ENCODE measurements around the gene TRIM71.

DNA sequence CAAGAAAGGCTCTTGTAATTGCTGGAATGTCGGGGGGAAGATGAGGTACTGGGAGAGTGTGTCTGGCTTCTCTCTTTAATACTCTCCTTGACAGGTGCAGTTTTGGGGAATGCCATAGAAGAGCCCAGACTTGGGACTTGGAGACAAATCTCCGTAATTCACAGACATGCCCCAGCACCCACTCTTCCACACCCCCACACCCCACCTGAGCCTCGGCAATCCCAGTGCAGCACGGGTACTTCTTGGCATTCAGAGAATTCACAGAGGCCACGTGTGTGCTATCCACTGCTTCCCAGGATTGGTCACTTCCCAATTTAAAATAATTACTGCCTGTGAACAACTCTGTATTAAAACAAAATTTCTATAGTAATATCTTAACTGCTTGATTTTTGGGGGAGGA lies 43.9 kb downstream of the TRIM71 start:
- TF ChIP-seq EZH2 (IDR thresholded peaks at IDR 0.05; ENCODE audit: insufficient read depth, poor library complexity, severe bottlenecking) (no peak), EZH2phosphoT487 (IDR thresholded peaks at IDR 0.05; ENCODE audit: insufficient read depth, low read depth) (no peak)

Measured in GM23248 (cell line).